Tibial nerve (tissue), 3 donors: ENCODE measurements around the gene TMEM248.

Source experiments
- POLR2A ChIP-seq, 2 donors: fragments of 450-650 bp; IDR thresholded peaks; one replicate each; pipeline ENCODE4 v1.6.1; 2017; ENCODE audit warnings: antibody characterized with exemption in 2 of 2, mild to moderate bottlenecking in 2 of 2, moderate library complexity in 2 of 2
- TF ChIP-seq, protein P1 (sequence below), 5 experiments: fragments of 200-600 bp in 3 of 5; fragments of 450-650 bp in 2 of 5; sonication (generic) in 3 of 5; IDR thresholded peaks; one replicate each; pipeline ENCODE4 v1.5.1; 2016 to 2019; ENCODE audit warnings: antibody characterized with exemption in 5 of 5, mild to moderate bottlenecking in 3 of 5, moderate library complexity in 2 of 5

DNA sequence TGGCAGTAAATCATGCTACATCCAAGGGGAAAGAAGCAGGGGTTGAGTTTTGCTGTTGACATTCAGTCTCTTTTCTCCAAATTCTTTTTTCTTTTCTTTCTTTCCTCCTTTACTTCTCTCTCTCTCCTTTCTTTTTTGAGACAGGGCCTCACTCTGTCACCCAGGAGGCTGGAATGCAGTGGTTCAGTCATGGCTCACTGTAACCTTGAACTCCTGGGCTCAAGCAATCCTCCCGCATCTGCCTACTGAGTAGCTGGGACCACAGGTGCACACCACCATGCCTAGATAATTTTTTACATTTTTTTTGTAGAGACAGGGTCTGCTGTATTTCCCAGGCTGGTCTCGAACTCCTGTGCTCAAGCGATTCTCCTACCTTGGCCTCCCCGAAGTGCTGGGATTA is 39.2 kb downstream of the TMEM248 start:
- TF ChIP-seq POLR2A (IDR thresholded peaks at IDR 0.05) = no peak
- TF ChIP-seq, protein P1, sequence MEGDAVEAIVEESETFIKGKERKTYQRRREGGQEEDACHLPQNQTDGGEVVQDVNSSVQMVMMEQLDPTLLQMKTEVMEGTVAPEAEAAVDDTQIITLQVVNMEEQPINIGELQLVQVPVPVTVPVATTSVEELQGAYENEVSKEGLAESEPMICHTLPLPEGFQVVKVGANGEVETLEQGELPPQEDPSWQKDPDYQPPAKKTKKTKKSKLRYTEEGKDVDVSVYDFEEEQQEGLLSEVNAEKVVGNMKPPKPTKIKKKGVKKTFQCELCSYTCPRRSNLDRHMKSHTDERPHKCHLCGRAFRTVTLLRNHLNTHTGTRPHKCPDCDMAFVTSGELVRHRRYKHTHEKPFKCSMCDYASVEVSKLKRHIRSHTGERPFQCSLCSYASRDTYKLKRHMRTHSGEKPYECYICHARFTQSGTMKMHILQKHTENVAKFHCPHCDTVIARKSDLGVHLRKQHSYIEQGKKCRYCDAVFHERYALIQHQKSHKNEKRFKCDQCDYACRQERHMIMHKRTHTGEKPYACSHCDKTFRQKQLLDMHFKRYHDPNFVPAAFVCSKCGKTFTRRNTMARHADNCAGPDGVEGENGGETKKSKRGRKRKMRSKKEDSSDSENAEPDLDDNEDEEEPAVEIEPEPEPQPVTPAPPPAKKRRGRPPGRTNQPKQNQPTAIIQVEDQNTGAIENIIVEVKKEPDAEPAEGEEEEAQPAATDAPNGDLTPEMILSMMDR (IDR thresholded peaks at IDR 0.05) = no peak
